Suppressor macrophage treated with lipopolysaccharide for 4 hours (primary cell): ENCODE data around the gene CAPN13.

Experiments used
- DNase-seq: peaks from one replicate; pipeline ENCODE4 v3.0.0-alpha.2; 2020

The CAPN13 gene

DNA sequence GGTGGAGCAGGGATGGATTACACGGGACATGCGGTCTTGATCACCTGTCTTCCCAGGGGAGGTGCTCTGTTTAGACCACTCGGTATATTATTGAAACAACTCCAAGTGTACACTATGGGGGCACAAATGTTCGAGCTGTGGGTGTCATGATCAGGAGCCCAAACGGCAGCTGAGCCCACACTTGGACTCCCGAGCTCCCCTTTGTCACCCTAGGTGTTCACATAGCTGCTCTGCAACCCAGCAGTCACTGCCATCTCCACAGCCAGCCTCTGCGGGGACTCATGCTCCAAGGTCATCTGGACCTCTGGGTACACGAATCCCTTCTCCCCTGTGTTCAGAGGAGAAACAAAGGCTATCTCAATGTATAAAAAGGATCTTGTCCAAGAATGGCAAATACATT is 46.0 kb downstream of the CAPN13 start:
- no peak for DNase-seq

DNA sequence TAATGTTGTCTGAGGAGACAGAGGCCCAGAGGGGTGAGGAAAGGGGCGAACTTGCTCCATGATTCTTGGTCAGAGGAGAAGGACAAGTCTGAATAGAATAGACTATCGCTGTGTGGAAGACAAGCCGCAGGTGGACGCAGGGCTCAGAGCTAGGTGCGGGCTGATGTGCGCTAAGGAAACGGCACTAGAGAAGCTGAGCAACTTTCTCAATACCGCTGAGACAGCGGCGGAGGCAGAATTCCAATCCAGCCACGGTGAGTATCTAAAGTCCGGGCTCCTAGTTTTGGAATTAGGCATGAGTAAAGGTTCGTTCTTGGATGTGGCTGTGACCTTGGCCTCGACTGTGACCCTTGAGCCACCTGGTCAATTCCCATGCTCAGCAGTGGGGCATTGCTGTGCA is 47.8 kb downstream of the CAPN13 start:
- DNase-seq, result no peak

DNA sequence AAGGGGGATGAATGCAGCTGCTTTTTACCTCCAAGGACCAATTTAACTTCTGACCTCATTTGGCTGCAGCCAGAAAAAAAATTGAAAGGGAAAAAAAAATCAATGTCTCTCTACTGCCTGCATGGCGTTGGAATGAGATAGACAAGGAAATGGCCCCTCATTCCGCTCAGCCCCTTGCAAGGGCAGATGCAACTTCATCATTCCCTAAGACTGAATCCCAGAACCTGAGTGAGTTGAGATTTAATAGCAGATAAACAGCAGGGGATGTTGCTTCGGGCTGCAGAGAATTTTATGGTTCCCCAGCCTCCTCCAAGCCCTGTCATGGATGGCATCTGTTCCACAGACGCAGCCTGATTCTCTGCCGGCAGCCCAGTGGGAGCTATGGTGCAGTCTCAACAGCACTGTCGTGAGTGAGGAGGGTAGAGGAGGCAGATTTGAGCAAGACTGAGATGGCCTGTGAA is 49.0 kb downstream of the CAPN13 start:
- no peak for DNase-seq

DNA sequence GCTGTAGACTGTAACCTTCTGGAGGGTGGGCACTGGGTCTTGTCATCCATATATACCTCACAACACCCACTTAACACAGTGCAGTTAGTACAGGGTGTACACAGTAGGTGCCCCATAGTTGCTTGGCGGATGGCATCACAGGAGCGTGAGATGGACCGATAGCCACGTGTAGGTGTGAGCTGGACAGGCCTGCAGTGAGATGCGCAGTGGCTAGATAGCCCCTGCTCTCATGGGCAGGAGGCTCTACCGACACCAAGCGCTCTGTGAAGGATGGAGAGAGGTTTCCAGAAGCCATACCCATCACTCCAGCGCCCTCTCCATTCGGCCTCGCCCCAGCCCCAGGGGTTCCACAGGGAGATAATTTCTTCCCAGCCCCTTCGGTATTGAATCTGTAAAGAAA is 49.5 kb downstream of the CAPN13 start:
- DNase-seq, result no peak

DNA sequence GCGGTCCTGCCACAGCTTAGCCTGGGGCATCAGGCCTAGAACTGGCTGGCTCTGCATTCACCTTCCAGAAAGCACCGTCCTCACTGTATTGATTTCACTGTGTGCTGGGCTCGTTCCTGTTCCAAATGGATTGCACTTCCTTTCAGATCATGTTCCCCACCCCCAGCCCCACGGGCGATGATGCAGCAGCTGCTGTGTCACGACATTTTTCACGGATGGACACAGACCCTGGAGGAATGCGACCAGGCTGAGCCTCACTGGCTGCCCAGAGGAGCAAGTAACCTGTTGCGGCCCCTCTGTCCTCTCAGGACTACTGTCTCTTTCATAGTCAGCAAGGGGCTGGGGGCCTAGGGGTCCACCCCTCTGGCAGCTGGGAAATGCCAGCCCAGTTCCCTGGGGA is 50.3 kb downstream of the CAPN13 start:
- DNase-seq, result no peak

DNA sequence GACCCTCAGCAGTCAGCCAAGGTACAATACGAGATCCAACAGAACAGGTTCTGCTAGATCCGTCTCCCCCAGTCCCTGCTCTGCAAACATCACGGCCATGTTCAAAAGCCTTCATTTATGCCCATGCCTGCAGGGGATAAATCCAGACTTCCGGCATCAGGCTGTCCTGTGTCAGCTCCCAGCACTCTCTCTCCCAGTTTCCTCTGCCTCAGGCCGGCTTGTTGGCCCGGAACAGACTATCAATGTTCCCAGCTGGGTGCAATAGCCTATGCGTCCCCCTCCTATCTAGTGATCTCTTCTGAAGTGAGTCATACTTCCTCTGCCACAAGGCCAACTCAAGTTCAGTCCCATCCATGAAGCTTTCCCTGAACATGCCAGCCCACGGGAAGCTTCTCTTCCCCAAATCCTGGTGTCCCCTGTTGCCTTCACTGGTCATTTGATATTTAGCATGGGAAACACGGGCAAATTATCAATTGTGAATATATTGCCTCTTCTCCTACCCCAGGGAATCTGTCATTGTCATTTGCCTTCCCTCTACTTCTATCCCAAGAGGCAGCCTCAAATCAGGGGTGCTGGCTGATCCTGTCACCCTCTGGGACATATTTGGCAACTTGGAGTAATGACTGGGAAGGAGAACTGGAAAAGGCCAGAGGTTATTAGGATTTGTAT is 51.1 kb downstream of the CAPN13 start:
- DNase-seq, result peak; percentile 1

DNA sequence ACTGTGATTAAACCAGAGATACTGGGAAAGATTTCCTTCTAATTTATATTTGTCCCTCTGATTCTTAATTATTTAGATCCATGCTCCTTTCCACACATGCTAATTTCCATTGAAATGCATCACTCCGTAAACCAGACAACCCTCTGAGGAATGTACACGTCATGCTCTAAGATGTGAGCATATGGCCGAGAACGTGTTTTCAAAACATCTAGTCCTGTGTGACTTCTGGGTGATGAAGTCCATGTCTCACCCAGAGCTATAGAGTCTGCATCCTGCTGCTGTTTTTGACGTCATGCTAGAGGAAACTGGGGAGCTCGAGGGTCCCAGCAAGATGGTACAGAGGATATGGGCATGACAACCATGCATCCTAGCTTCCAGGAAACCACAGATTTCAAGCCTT is 53.6 kb downstream of the CAPN13 start:
- DNase-seq, result no peak

DNA sequence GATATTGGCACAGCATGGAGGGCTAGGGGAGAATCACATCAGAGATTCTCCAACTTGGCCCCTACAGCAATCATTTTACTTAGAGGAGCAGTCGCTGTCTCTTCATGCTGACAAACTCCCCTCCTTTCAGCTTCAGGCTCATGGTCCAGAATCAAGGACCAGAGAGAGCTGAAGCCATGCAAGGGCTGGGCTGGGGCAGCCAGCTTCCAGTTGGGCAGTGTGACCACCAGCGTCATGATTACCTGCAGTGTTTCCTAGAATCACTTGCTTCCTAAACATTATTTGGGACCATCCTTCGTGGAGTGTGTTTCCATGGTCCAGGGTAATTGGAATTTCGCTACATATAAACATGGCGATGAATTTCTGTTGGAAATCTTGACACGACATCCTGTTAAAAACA is 54.4 kb downstream of the CAPN13 start:
- DNase-seq, result no peak

DNA sequence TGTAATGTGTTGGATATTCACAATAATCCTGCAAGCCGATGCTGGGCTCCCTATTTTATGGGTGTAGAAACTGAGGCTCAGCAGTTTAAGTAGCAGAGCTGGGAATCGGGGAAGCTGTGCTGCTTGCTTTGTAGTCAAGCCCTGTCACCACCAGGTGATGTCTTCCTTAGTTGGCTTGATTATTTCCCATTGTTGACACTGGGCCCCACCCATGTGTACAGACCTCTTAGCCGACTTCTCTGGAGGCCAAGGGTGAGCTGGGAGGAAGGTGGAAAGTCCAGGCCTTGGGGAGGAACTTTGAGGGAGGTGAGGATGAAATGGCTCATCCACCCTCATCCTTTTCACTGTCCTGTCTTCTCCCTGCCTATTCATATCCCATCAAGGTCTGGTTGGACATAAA is 60.0 kb downstream of the CAPN13 start:
- no peak for DNase-seq

DNA sequence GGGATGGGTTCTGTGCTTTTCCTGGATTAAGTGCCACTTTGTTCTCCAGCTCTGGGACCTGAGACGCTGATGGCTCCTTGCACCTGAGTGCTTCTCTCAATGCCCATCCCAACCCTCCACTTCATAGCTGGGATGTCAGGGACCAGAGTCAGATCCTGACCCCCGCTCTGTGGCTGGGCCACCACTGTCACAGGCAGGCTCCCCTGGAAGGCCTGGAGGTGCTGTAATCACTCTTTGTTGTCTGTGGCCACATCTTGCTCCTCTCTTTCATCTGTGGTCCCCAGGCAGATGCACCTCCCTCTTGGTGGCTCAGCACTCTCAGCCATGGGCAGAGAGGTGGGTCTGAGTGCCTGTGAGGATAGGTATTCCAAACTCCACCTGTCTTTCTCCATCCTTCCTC is 62.4 kb downstream of the CAPN13 start:
- DNase-seq, result no peak

DNA sequence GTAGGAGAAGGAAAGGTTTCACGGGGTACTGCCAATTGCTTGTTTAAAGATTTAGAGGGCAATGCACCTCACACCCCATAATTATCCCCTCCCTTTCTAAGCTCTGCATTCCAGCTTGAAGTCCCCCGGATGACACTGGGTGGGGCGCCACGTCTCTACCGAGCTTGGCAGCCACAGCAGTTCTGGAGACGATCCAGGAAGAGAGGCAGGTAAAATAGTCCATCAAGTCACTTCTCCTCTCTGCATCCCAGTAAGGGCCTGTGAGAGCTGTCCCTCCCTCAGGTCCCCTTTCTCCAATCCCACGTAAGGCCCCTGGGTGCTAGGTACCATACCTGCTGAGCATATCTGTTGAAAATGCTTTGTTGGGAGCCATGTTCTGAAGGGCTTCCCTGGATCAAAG is 65.7 kb downstream of the CAPN13 start:
- DNase-seq, result no peak

DNA sequence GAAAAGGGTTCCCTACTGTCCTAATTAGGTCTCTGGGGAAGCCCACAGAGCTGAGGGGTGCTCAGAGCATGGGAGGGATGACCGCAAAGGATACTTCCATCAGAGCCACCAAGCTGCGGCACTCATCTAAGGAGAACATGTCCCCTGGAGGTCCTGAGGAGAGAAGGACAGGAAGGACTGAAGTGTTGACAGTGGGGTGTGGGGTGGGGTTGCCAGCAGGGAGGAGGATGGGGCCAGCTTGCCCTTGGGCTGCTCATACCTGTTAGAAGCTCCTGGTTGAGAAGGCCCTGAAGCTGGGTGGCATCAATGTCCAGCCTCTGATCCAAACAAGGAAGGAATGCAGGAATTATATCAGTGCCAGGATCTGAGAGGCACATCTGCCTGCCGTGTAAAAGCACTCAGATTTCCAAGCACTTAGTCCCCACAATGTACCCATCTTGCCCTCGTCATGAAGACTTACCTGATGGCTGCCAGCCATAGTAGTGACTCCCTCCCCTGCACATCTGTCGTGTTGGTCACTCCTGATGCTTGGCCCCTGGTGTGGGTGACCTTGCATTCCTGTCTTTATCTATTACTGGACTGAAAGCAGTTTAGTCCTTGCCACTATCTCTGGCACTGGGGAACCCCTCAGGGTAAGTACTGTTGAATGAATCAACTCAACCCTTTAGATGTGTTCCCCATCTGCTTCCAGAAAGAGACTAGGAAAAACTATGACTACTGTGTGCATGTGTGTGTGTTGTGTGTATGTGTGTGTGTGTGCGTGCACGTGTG is 68.9 kb downstream of the CAPN13 start:
- DNase-seq, result no peak

DNA sequence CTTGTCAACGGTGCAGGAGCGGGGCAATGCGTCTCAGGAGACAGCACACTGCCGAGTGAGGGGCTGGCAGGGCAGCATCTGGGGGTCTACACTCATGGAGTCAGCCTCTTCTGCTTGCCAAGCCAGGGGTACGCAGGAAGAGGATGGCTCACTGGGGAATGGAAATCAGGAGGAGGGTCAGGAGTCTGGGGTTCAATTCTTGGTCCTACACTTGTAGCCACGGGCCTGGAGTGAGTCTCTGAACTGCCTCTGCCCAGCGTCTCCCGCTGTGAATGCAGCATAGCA is 70.0 kb downstream of the CAPN13 start:
- DNase-seq, result no peak

DNA sequence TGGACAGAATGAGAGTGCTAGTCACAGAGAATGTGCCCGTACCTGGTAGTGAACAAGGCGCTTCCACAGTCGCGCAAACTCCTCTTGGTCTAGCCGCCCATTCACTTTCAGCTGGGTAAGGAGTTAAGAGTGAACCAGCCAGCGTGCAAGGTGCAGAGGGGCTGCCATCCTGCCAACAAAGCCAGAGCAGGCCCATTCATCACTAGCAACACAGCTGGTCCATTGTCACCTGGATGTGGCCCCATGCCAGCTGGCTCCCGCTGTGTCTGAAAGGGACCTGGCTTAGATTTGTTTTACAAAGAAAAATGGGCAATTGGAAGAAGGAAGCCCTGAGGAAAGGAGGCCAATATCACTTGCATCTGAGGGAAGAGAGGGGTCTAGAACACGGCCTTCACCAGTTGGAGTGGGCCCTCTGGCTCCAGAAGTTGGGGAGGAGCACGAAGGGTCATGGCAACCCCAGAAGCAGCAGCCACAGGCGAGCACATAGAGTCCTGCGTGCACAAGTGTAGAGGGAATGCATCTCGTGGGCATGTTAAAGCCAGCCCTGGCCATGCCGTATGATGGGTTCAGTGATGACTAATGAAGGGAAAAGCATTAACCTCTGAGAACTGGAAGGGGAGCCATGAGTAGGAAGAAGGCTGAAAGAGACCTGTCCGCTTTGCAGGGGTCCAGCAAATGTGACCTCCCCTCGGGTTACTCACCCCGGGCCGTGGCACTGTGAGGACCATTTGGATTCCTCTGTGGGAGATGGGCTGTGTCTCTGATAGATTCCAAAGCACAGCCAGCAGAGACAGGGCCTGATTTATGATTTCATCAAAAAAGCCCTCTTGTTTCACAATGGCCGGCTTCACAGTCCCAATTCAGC is 70.6 kb downstream of the CAPN13 start:
- no peak for DNase-seq

DNA sequence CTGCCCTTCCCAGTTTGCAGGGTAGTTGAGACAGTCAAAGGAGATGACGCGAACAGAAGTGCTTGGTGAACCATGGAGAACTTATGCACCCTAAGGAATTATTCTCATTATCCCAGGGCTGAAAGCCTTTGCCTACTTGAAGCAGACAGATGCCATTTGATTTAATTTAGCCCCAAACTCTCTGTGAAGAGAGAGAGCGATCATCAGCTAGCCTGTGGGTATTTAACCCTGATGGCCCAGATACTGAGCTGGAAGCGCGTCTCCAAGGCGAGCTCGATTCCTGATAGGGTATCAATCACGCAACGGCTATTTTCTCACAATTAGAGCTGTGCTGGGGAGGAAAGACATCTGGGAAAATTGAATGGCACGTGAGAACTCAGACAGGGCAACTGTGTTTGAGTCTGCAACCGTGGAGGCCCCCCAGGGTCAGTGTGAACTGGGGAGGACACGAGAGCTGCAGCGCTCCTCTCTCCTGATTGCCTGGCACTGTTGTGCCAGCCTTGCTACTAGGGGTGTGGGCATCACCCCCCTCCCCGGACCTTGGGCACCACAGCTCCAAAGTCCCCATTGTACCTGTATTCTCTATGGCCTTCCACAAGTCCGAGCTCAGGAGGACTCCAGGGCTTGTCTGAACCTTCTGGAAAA is 73.2 kb downstream of the CAPN13 start:
- no peak for DNase-seq

DNA sequence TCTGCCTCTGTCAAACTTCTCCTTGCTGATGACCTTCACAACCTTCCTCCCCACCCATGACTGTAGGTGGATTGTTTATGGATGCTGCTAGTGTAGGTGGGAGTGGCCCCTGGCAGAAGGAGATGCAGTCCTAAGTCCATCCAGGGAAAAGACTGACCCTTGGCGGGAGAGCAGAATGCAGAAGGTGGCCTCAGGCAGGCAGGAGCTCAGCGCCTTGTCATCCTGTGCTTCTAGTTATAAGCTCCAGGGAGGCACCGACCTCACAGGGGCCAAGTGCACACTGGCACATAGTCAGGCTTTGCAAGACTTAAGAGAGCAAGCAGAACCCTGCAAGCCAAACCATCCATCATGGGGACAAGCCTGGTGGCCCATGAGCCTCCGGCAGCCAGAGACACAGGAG is 74.4 kb downstream of the CAPN13 start:
- DNase-seq, result no peak

DNA sequence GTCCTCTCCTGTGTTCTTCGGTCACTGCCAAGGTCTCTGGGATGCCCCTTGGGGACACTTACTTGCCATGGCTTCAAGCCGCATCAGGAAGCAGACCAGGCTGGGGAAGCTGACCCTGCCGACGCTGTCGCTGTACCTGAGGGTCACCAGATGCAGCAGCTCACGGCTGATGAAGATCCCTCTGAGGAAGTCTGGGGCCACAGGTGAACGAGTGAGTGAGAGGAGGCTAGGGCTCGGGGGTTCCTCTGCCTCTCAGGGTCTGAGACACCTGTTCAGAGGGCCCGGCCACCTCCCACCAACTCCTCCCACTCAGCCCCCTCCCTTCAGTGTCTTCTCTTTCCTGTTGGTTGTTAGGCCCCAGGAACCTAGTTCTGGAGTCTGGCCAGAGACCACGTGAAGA is 74.9 kb downstream of the CAPN13 start:
- no peak for DNase-seq

DNA sequence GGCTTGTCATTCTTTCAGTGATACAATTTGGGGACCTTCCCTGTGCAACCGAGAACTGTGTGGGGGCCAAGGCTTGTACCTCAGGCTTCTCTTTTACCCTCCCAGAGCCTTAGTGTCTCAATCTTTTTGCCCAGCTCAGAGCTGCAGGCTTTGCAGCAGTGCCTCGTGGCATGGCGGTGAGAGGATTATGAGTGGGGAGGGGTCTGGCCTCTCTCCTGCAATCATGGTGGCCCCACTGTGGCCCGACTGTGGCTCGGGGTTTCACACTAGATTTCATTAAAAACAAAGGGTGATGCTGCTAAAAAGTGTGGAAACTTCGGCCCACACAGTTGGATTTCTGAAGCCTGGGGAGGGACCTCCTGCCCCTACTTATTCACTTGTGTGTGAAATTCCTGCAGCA is 75.5 kb downstream of the CAPN13 start:
- DNase-seq, result no peak

DNA sequence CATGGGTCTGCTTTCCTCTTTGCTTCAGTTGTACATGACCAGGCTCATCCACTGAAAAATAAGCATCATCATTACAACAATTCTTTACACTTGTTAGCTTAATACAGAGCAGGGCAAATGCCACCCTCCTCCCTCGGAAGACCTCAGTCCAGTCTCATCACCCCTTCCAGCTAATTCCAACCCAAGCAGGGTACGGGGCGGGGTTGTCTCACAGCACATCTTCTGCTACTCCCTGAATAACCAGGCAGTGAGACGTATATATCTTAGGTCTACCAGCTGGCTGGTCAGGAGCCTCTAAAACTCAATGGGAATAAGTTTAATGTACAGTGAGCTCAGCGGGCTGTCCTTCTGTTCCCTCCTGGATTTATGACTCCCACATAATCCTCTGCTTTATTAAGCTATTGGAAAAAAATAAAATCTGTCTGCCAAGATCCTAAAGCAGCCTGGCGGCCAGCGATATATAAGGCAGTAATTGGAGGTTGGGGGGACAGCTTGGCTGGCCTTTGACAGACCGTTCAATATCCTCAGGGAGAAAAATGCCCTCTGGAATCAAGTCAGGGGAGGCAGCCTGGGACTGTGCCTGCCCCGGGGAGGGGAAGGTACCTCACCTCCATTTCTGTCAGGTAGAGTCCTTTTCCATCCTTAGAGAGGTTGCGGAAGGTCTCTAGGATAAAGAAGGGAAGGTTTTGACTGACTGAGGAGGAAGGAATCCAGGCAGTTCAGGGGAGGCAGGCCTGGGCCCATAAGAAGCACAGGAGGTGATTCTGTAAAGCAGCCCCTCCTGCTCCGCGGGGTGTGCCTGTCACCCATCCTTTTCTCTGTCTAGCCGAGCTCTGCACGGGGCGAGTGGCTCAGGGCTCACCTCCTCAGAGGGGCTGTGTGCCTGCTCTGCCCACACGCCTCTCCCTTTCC is 76.3 kb downstream of the CAPN13 start:
- no peak for DNase-seq

DNA sequence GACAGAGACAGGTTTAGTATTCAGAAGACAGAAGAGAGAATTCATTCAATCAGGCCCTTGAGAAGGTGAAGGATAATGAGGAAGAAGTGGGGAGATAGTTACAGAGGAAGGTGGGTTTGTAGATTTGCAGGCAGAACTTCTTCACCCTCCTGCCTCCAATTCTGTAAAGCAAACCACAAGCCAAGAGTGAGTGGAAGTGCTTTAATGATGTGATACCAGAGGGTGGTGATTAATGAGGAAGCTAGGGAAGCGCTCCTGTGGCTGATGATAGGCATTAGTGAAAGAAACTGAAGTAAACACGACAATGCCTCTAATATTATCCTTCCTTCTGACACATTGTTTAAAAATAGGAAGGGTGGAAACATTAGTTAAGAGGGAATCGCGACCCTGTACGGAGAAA is 78.2 kb downstream of the CAPN13 start:
- DNase-seq, result peak; percentile 8

DNA sequence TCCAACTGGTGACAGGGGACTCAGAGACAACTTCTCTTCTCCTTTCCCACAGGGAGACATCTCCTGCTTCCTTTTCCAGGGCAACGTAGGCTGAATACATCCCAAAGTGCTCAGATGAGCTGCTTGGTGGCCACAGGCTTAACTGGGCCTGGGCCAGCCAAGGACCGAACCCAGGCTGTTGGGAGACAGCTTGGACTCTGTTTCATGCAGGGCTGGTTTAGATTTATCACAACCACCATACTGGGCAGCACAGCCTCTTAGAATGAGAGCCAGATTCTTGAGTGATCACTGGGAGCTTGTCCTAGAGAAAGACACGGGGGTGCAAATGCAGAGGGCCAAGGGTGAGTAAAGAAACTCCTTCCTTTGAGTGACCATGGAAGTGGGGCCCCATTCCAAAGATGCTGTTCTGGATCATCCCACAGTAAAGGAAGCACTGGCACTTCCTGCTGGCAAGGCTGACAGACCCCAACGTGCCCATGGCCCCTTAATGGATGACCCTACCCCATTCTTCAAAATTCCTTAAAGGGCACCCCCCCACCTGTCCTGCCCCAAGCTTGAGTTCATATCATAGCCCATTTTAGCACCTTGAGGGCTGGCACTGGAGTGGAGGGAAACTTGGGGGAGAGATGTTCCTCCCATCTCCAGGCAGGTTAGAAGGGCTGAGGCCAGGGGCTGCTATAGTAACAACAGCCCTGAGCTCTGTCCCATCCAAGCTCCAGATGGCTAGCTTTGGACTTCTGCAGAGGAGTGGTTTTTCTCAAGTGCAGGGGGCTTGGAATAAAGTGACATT is 84.1 kb downstream of the CAPN13 start:
- DNase-seq, result no peak
